ENCODE data around the gene USP40.
"Not testable (repeated sequence)": the region's sequence is repeated elsewhere in the genome, so short reads cannot be mapped to it uniquely, and the experiment has no call there.

The USP40 gene

GRCh38 chr2:233566141-233566956 lies at the start of gene USP40:
USP40 (minus strand) TSS chr2:233566782; CDS start chr2:233565554, 1,228 bp downstream.
- peak; percentile 76 for DNase-seq

GRCh38 chr2:233611284-233611683 lies 44.7 kb upstream of the USP40 start:
- DNase-seq = no peak

GRCh38 chr2:233605680-233606079 lies 39.1 kb upstream of the USP40 start:
- DNase-seq = no peak

- DNase-seq = no peak
Measured at GRCh38 chr2:233604826-233605225, 38.2 kb upstream of the USP40 start.

GRCh38 chr2:233603520-233603919 lies 36.9 kb upstream of the USP40 start:
- no peak for DNase-seq

GRCh38 chr2:233602076-233602475 lies 35.5 kb upstream of the USP40 start:
- no peak for DNase-seq

GRCh38 chr2:233600386-233600785 lies 33.8 kb upstream of the USP40 start:
- DNase-seq = no peak

- DNase-seq = no peak
Measured at GRCh38 chr2:233598952-233599351, 32.4 kb upstream of the USP40 start.

GRCh38 chr2:233597522-233597921 lies 30.9 kb upstream of the USP40 start:
- no peak for DNase-seq

- DNase-seq = no peak
Measured at GRCh38 chr2:233593201-233593600, 26.6 kb upstream of the USP40 start.

GRCh38 chr2:233592706-233593105 lies 26.1 kb upstream of the USP40 start:
- DNase-seq = not testable (repeated sequence)

- DNase-seq = no peak
Measured at GRCh38 chr2:233588400-233588799, 21.8 kb upstream of the USP40 start.

- no peak for DNase-seq
Measured at GRCh38 chr2:233584210-233584609, 17.6 kb upstream of the USP40 start.

- not testable (repeated sequence) for DNase-seq
Measured at GRCh38 chr2:233583217-233583965, 16.8 kb upstream of the USP40 start.

- DNase-seq = not testable (repeated sequence)
Measured at GRCh38 chr2:233577341-233577740, 10.8 kb upstream of the USP40 start.

GRCh38 chr2:233572468-233572867 lies 5.9 kb upstream of the USP40 start:
- DNase-seq = no peak

- no peak for DNase-seq
Measured at GRCh38 chr2:233571462-233571861, 4.9 kb upstream of the USP40 start.

- DNase-seq = no peak
Measured at GRCh38 chr2:233571001-233571400, 4.4 kb upstream of the USP40 start.

GRCh38 chr2:233565685-233566140 lies 869 bp downstream of the USP40 start:
- no peak for DNase-seq

GRCh38 chr2:233563663-233564430 lies 2.7 kb downstream of the USP40 start:
- no peak for DNase-seq

- no peak for DNase-seq
Measured at GRCh38 chr2:233556881-233557736, 9.5 kb downstream of the USP40 start.

- no peak for DNase-seq
Measured at GRCh38 chr2:233553366-233553765, 13.2 kb downstream of the USP40 start.
